Activated T-helper 1 cell treated with anti-CD3 and anti-CD28 coated beads, Interleukin-12 subunit alpha, Interleukin-12 subunit beta, Interleukin-2, Interleukin-4 antibody, amounts not matched to agents 30 ng/mL and 10 ng/mL and 1 ng/mL, durations not matched to agents 14 hours and 24 hours and 36 hours (primary cell): Measurements from ENCODE around the gene USP6NL. TPM values are rescaled to one million over a fixed set of nuclear protein-coding genes. Genes with fewer than 3 reads are reported as not detected.

ENCODE experiments used
- DNase-seq: peaks from one replicate; pipeline ENCODE4 v3.0.0; 2021; ENCODE audit warnings: low spot score
- H3K27ac Mint-ChIP-seq: one replicate; pipeline ENCODE4 v1.8.0; 2021; ENCODE audit warnings: mild to moderate bottlenecking, mixed read lengths
- H3K27me3 Mint-ChIP-seq: one replicate; pipeline ENCODE4 v1.8.0; 2022; ENCODE audit warnings: mild to moderate bottlenecking, moderate library complexity, mixed read lengths; ENCODE audit not compliant: insufficient read depth
- H3K36me3 Mint-ChIP-seq: one replicate; pipeline ENCODE4 v1.8.0; 2021; ENCODE audit warnings: low read depth, mixed read lengths
- H3K4me1 Mint-ChIP-seq: one replicate; pipeline ENCODE4 v1.8.0; 2021; ENCODE audit warnings: low read depth, mixed read lengths
- H3K4me3 Mint-ChIP-seq: one replicate; pipeline ENCODE4 v1.8.0; 2021; ENCODE audit warnings: mild to moderate bottlenecking, moderate library complexity, mixed read lengths
- H3K9me3 Mint-ChIP-seq: one replicate; pipeline ENCODE4 v1.8.0; 2021; ENCODE audit warnings: mixed read lengths
- intact Hi-C: fragments of 100-400 bp; cut with micrococcal nuclease; formaldehyde crosslinking; loops from one replicate; pipeline ENCODE4 v1.15.1; 2024
- total RNA-seq: library from RNA; stranded (reverse); gene quantifications from 2 replicates; pipeline ENCODE4 v1.2.3, GENCODE V29; 2022

Gene USP6NL
- total RNA-seq, 1 donor from 2014 or later, result 0.78 TPM

DNA sequence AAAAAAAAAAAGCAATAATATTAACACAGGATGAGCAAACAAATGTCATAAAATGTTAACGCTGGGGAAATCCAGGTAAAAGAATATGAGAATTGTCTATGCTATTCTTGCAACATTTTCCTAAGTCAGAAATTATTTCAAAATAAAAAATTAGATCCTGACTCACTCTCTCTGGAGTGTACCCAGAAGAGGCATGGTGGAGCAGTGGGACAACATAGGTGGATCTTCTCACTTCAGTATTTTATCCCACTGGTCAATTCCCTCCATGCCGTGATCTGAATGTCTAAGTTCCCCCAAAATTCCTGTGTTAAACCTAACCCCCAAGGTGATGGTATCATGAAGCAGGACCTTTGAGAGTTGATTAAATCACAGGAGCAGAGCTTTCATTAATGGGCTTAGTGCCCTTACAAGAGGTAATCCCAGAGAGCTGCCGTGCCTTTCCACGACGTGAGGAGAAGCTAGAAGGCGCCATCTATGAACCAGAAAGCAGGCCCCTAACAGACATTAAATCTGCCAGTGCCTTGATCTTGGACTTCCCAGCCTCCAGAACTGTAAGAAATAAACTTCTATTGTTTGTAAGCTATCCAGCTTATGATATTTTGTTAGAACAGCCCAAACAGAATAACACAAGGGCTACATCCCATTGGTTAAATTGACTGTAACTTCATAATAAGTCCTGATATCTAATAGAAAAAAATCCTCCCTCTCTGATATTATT, 35.2 kb downstream of the USP6NL start:
- H3K27me3 Mint-ChIP-seq, result peaks cover 16% of the 10 kb centered on the region
- intact Hi-C loops, result no loop called here
- no peaks in the 10 kb centered on the region for H3K9me3 Mint-ChIP-seq
- H3K36me3 Mint-ChIP-seq, result no peaks in the 10 kb centered on the region
- H3K27ac Mint-ChIP-seq, result no peak overlapping the region
- H3K4me1 Mint-ChIP-seq, result peaks cover 18% of the 10 kb centered on the region
- no peak overlapping the region for H3K4me3 Mint-ChIP-seq
- no peak for DNase-seq

DNA sequence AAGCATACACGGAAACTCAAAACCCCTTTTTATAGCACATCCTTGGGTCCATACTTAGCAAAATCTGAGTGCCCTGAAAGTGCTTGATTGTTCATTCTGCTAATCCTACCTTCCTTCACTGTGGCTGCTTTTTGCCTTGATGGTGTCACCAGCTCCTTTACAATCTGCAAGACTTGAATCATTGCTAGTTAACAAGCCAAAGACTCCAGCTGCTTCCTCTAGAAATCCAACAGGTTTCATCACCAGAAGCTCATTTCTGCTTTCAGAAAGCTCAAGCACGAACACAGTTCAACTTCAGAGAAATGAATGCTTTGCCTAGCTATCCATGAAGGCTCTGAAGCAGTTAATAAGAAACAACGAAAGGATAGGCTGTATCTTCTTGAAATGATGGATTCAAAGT, 38.0 kb downstream of the USP6NL start:
- H3K27me3 Mint-ChIP-seq, result peaks cover 22% of the 10 kb centered on the region
- no peaks in the 10 kb centered on the region for H3K36me3 Mint-ChIP-seq
- no peak overlapping the region for H3K4me3 Mint-ChIP-seq
- intact Hi-C loops, result no loop called here
- no peak overlapping the region for H3K27ac Mint-ChIP-seq
- DNase-seq, result no peak
- H3K9me3 Mint-ChIP-seq, result no peaks in the 10 kb centered on the region
- H3K4me1 Mint-ChIP-seq, result no peaks in the 10 kb centered on the region

DNA sequence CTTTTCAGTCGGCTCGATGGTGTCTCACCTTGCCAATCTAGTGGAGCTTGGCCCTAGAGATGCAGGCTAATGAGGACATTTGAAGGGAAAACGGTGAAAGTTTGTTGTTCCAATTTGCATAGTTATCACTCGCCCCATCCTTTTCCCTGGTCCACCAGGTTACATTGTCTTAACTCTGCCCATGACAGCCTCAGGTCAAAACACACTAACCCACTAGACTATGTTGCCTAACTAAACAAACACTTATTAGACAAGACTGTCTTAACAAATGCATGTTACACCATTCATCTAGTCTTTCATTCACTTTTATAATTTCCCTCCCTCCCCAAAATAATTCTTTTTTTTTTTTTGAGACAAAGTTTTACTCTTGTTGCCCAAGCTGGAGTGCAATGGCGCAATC, 40.7 kb downstream of the USP6NL start:
- no peaks in the 10 kb centered on the region for H3K4me1 Mint-ChIP-seq
- DNase-seq, result no peak
- no peak overlapping the region for H3K27ac Mint-ChIP-seq
- H3K36me3 Mint-ChIP-seq, result no peaks in the 10 kb centered on the region
- H3K9me3 Mint-ChIP-seq, result no peaks in the 10 kb centered on the region
- H3K27me3 Mint-ChIP-seq, result peaks cover 22% of the 10 kb centered on the region
- intact Hi-C loops, result no loop called here
- no peak overlapping the region for H3K4me3 Mint-ChIP-seq

DNA sequence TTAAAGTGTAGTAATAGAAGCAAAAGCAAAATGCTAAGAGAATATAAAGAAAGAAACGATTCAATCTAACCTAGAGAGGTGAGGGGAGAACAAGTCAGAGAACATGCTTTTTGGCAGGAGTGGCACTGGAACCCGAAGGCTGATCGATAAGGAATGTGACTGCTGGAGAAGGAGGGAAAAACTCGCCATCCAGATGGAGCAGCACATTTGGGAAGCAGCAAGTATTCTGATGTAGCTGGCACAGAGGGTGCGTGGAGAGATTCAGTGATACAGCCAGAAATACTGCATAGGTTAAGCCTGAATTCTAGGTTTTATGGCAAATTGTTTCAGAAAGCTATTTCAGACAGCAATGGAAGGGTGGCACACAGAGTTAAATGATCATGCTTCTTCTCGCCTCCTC, 42.0 kb downstream of the USP6NL start:
- Mint-ChIP-seq H3K27ac (no peak overlapping the region), H3K4me3 (no peak overlapping the region), H3K9me3 (no peaks in the 10 kb centered on the region), H3K27me3 (peaks cover 16% of the 10 kb centered on the region), H3K4me1 (no peaks in the 10 kb centered on the region), H3K36me3 (no peaks in the 10 kb centered on the region)
- intact Hi-C loops, result no loop called here
- no peak for DNase-seq

DNA sequence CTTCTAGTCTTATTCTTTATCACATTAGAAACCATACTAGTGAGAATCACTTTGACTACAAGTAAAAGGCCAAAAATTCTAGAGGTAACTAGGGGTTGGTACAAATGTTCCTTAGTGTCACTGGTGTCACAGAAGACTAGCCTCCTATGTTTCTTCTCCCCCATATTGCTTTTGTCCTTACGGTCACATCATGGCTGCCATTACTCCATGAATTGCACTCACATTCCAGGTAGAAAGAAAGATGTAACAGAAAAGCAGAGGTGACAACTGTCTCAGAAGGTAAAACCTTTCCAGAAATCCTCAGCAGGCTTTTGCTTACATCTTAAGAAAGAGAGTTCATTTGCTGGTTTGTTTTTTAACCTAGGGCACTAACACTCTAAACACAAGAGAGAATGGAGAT, 42.9 kb downstream of the USP6NL start:
- DNase-seq, result no peak
- no peaks in the 10 kb centered on the region for H3K4me1 Mint-ChIP-seq
- no peaks in the 10 kb centered on the region for H3K9me3 Mint-ChIP-seq
- no peak overlapping the region for H3K27ac Mint-ChIP-seq
- intact Hi-C loops, result no loop called here
- no peaks in the 10 kb centered on the region for H3K36me3 Mint-ChIP-seq
- H3K27me3 Mint-ChIP-seq, result peaks cover 13% of the 10 kb centered on the region
- no peak overlapping the region for H3K4me3 Mint-ChIP-seq

DNA sequence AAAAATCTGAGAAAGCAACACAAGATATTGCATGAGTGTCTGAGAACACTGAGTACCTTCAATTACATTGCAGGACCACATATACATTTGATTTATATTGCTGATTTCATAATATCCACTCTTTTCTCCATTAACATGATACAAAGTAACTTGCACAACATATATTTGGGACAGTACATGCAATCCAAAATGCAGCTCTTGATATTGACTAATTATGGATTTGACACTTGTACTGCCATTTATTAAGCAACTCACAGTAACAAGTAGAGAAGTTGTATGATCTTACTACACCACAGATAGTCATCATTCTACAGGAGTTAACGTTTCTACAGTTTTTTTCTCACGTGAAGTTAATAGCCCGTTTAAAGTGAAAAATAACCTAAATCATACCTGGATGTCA, 46.7 kb downstream of the USP6NL start:
- no peak for DNase-seq
- intact Hi-C loops, result no loop called here
- Mint-ChIP-seq H3K9me3 (no peaks in the 10 kb centered on the region), H3K27ac (no peak overlapping the region), H3K4me1 (no peaks in the 10 kb centered on the region), H3K27me3 (peaks cover 10% of the 10 kb centered on the region), H3K4me3 (no peak overlapping the region), H3K36me3 (no peaks in the 10 kb centered on the region)

DNA sequence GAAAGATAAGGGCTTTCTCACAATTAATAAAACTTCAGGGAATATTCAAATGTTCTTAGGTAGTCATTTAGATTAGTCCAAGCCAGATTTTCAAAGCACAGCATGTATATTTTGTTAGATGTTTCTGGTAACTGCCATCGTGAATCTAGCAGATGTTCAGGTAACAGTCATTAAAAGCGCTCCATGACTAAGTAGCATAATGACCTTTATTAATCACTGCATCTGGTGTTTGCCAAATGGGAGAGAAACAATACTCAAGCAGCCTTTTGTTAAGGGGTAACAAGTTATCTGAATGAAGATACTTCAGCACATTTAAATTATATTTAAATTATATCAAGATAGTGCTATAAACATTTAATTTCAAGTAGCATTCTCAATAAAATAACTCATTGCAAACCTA, 47.5 kb downstream of the USP6NL start:
- peaks cover 11% of the 10 kb centered on the region for H3K27me3 Mint-ChIP-seq
- DNase-seq, result no peak
- intact Hi-C loops, result no loop called here
- H3K9me3 Mint-ChIP-seq, result no peaks in the 10 kb centered on the region
- no peak overlapping the region for H3K4me3 Mint-ChIP-seq
- H3K36me3 Mint-ChIP-seq, result no peaks in the 10 kb centered on the region
- H3K4me1 Mint-ChIP-seq, result no peaks in the 10 kb centered on the region
- H3K27ac Mint-ChIP-seq, result no peak overlapping the region

DNA sequence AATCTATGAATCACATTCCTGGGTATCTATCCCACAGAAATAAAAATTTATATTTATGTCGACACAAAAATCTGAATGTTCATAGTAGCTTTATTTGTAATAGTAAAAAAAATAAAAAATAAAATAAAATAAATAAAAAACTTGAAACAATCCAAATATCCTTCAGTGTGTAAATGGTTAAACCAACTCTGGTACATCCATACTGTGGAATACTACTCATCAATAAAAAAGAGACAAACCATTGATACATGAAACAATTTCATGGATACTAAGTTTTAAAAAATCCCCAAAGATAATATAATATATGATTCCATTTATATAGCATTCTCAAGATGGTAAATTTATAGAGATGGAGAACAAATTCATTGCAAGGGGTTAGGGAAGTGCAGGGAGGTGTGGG, 48.6 kb downstream of the USP6NL start:
- no peak for DNase-seq
- Mint-ChIP-seq H3K9me3 (no peaks in the 10 kb centered on the region), H3K36me3 (no peaks in the 10 kb centered on the region), H3K4me1 (no peaks in the 10 kb centered on the region), H3K4me3 (no peak overlapping the region), H3K27me3 (peaks cover 13% of the 10 kb centered on the region), H3K27ac (no peak overlapping the region)
- intact Hi-C loops, result no loop called here

DNA sequence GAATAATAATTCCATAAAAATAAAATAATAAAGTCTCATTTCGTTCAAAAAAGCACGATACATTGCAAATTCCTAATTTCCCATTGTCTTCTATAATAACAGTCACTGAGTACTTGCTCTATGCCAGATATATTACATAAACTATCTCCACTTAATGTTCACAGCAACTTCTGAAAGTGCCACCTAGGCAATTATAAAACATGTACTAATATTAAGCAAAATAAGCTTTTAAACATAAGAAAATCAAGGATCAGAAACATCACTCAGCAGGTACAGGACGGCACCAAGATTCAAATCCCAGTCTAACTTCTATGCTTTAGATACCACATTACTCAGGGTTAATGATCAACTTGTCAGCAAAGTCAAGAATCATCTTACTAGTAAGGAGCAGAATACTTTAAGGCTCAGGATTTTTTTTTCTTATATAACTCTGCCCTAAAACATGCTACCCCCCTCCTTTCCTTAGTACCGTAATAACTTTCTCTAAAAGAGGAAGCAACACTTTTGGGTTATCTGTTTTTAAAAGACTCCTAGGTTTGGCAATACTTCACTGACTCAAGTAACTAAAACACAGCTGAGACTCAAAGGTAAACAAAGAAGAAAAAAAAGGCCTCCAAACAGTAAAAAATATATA, 51.3 kb downstream of the USP6NL start:
- no peak for DNase-seq
- Mint-ChIP-seq H3K36me3 (no peaks in the 10 kb centered on the region), H3K27me3 (peaks cover 17% of the 10 kb centered on the region), H3K9me3 (no peaks in the 10 kb centered on the region), H3K27ac (no peak overlapping the region), H3K4me3 (no peak overlapping the region), H3K4me1 (peaks cover 12% of the 10 kb centered on the region)
- intact Hi-C loops, result no loop called here

DNA sequence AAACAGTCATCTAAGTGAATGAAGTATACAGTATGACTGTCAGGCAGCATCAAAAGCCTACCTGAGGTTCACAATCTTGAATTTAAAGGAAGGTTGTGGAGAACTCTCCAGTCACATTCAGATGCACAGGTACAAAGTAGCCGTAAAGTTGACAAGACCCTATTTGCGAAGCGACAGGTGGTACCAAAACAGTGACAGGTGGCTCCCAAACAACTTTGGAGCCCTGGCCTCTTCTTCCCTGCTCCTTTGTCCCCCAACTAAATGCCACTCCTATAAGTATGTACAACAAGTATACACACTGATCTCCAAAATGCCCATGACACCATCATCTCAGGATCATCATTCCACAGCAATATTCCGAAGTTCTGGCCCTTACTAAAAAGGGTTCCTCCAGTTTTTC, 53.5 kb downstream of the USP6NL start:
- H3K4me3 Mint-ChIP-seq, result no peak overlapping the region
- intact Hi-C loops, result no loop called here
- peaks cover 23% of the 10 kb centered on the region for H3K4me1 Mint-ChIP-seq
- peaks cover 14% of the 10 kb centered on the region for H3K27me3 Mint-ChIP-seq
- DNase-seq, result no peak
- H3K36me3 Mint-ChIP-seq, result no peaks in the 10 kb centered on the region
- no peak overlapping the region for H3K27ac Mint-ChIP-seq
- no peaks in the 10 kb centered on the region for H3K9me3 Mint-ChIP-seq

DNA sequence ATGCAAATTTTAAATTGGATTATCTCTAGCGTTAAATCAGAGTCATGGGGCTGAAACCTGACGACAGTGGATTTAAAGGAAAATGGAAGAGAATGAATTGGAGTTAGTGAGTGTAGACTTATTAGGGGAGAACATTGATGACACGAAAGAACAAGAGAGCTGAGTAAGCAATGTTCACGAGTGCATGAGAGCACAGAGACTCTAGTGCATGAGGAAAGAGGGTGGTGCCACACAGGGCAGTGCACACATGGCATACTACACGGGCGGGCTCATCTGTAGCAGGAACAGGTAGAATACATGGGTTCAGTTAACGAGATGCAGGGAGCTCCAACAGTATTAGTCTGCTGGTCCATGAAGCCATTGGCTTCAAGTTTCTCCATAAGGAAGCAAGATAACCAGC, 53.9 kb downstream of the USP6NL start:
- DNase-seq, result no peak
- Mint-ChIP-seq H3K27ac (no peak overlapping the region), H3K4me3 (no peak overlapping the region)

DNA sequence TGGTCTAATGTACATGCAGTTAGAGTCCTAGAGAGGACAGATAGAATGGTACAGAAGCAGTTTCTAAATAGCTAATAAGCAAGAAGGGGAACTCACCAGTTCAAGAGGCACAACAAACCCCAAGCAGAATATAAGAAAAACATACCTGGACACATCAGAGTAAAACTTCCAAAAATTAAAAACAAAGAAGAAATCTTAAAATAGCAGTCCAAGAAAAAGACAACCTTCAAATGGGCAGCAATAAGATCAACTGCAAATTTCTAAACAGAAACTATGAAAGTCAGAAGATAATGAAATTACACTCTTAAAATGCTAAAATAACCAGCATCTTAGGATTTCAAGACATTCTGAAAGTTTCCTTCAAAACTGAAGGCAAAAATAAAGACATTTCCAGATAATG, 55.9 kb downstream of the USP6NL start:
- Mint-ChIP-seq H3K36me3 (no peaks in the 10 kb centered on the region), H3K9me3 (no peaks in the 10 kb centered on the region), H3K4me1 (peaks cover 33% of the 10 kb centered on the region), H3K27me3 (peaks cover 12% of the 10 kb centered on the region), H3K27ac (no peak overlapping the region), H3K4me3 (no peak overlapping the region)
- no peak for DNase-seq
- intact Hi-C loops, result no loop called here

More for the DNA sequence above, 53.9 kb downstream of the USP6NL start:
- intact Hi-C loops, result no loop called here
- Mint-ChIP-seq H3K27me3 (peaks cover 14% of the 10 kb centered on the region), H3K36me3 (no peaks in the 10 kb centered on the region), H3K9me3 (no peaks in the 10 kb centered on the region), H3K4me1 (peaks cover 24% of the 10 kb centered on the region)

DNA sequence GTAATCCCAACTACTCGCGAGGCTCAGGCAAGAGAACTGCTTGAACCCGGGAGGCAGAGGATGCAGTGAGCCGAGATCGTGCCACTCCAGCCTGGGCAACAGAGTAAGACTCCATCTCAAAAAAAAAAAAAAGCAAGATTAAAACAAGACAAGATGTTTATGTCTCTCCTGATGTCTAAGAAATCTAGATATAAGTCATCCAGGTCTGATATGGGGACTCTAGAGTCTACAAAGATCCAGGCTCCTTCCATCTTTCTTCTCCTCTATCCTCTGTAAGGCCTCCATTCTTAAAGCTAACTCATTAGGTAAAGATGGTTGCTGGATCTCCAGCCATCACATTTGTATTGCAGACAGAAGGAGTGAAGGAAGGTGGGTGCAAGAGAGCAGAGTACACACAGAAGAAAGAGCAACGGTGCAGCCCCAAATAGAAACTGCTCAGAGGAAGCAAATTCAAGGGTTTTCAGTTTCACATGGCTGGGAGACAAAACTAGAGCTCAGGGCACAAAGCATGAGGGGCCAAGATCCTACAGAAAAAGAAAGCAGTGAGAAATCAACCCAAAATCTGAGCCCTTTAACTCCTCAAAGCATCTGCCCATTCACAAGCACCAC, 57.6 kb downstream of the USP6NL start:
- Mint-ChIP-seq H3K27ac (peak overlapping the region; percentile 57), H3K4me1 (peaks cover 33% of the 10 kb centered on the region), H3K27me3 (peaks cover 15% of the 10 kb centered on the region), H3K4me3 (no peak overlapping the region), H3K9me3 (no peaks in the 10 kb centered on the region), H3K36me3 (no peaks in the 10 kb centered on the region)
- no peak for DNase-seq
- intact Hi-C loops, result no loop called here
